Esophagus squamous epithelium (tissue), 5 donors: ENCODE measurements around the gene NFYA. TPM values are rescaled to one million over a fixed set of nuclear protein-coding genes. Genes with fewer than 3 reads are reported as not detected.

Experiments used
- DNase-seq: peaks from one replicate; lab custom pipeline; 2025; lab: John Stamatoyannopoulos, UW
- H3K27ac ChIP-seq, 4 donors: fragments of 200-600 bp; sonication (generic); one replicate each; pipeline ENCODE4 v1.5.1; 2016 to 2019; ENCODE audit warnings: mild to moderate bottlenecking in 1 of 4
- H3K27me3 ChIP-seq, 4 donors: fragments of 200-600 bp; sonication (generic); 1 replicate in 3 of 4; 2 replicates in 1 of 4; pipeline versions ENCODE4 v1.5.1 to v1.6.0; 2017 to 2021; ENCODE audit warnings: antibody characterized with exemption in 1 of 4
- H3K36me3 ChIP-seq, 3 donors: fragments of 200-600 bp; sonication (generic); one replicate each; pipeline ENCODE4 v1.5.1; 2016 to 2019
- H3K4me1 ChIP-seq, 3 donors: fragments of 200-600 bp; sonication (generic); one replicate each; pipeline ENCODE4 v1.5.1; 2017 to 2019
- H3K4me3 ChIP-seq, 4 donors: fragments of 200-600 bp; sonication (generic); 1 replicate in 3 of 4; 2 replicates in 1 of 4; pipeline ENCODE4 v1.5.1; 2016 to 2019; ENCODE audit warnings: mild to moderate bottlenecking in 2 of 4, moderate library complexity in 1 of 4
- H3K9me3 ChIP-seq, 3 donors: fragments of 200-600 bp; sonication (generic); one replicate each; pipeline ENCODE4 v1.5.1; 2016 to 2019
- CTCF ChIP-seq, 6 experiments: fragments of 450-650 bp in 4 of 6; fragments of 200-600 bp in 2 of 6; sonication (generic) in 2 of 6; IDR thresholded peaks; one replicate each; pipeline ENCODE4 v1.5.1; 2016 to 2019; ENCODE audit warnings: antibody characterized with exemption in 6 of 6, mild to moderate bottlenecking in 4 of 6, moderate library complexity in 4 of 6
- POLR2A ChIP-seq, 4 donors: fragments of 450-650 bp; IDR thresholded peaks; one replicate each; pipeline ENCODE4 v1.6.1; 2017; ENCODE audit warnings: antibody characterized with exemption in 4 of 4, mild to moderate bottlenecking in 4 of 4, moderate library complexity in 3 of 4
- WGBS, 2 donors: methylation state at CpG; one replicate each; pipeline ENCODE4 v1.1.5; 2018; 5-methylcytosine and 5-hydroxymethylcytosine counted together
- intact Hi-C: fragments of 100-400 bp; cut with DNase I; formaldehyde crosslinking; loops from one replicate; pipeline ENCODE4 v1.15.0; 2022
- total RNA-seq, 4 donors: library from RNA; depleted of rRNA; stranded (reverse); fragments of >200 nt; gene quantifications; one replicate each; pipeline ENCODE4 v1.1.0, GENCODE V29; 2016
- donor health status: DM: yes; HTN: yes; CAD: no.

Gene NFYA
- total RNA-seq, 4 donors from 2014 or later = 9.0 to 16.4 (median 14.0) TPM

GRCh38 chr6:41049521-41049920 lies 23.3 kb upstream of the NFYA start:
- intact Hi-C loops = no loop called here
- 33 to 56% methylated on average over 1 of the region's 1 CpG for WGBS, 2 donors
- Histone ChIP-seq H3K36me3 (no peaks in the 10 kb centered on the region), H3K4me1 (peaks cover 0 to 33% (median 10%) of the 10 kb centered on the region in 3 donors), H3K27me3 (no peaks in the 10 kb centered on the region), H3K4me3 (no peak overlapping the region), H3K27ac (no peak overlapping the region), H3K9me3 (no peaks in the 10 kb centered on the region)
- TF ChIP-seq POLR2A (IDR thresholded peaks at IDR 0.05) (no peak), CTCF (IDR thresholded peaks at IDR 0.05) (no peak)
- no peak for DNase-seq

DNA sequence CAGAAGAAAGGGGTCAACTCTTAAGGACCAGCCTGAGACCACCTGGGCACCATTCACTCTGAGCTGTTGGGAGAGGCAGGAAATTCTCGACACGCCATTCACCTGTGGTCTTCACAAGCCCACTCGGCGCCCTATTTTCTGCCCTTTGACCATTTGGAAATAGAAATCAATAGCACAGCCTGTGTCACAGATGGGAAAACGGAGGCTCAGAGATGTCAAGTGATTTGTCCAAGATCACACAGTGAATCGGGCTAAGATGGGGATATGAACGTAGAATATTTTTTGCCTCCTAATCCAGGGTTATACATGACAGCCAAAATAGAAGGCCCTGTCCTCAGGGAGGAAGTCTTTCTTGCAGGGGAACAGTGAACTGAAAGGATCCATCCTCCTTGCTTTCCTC lies 22.8 kb upstream of the NFYA start:
- H3K36me3 ChIP-seq = no peaks in the 10 kb centered on the region
- H3K4me3 ChIP-seq = no peak overlapping the region
- H3K27me3 ChIP-seq = no peaks in the 10 kb centered on the region
- TF ChIP-seq POLR2A (IDR thresholded peaks at IDR 0.05) (no peak), CTCF (IDR thresholded peaks at IDR 0.05) (no peak)
- peaks cover 0 to 33% (median 10%) of the 10 kb centered on the region in 3 donors for H3K4me1 ChIP-seq
- DNase-seq = no peak
- WGBS, 2 donors = 82 to 84% methylated on average over 5 to 7 of the region's 7 CpGs
- no peak overlapping the region for H3K27ac ChIP-seq
- intact Hi-C loops = no loop called here
- H3K9me3 ChIP-seq = no peaks in the 10 kb centered on the region

- no peak overlapping the region for H3K27ac ChIP-seq
- H3K27me3 ChIP-seq = no peaks in the 10 kb centered on the region
- H3K4me3 ChIP-seq = no peak overlapping the region
- WGBS, 2 donors = 81 to 82% methylated on average over 3 of the region's 3 CpGs
- H3K9me3 ChIP-seq = no peaks in the 10 kb centered on the region
- DNase-seq = no peak
- no peaks in the 10 kb centered on the region for H3K36me3 ChIP-seq
- intact Hi-C loops = no loop called here
- H3K4me1 ChIP-seq = peaks cover 0 to 33% (median 10%) of the 10 kb centered on the region in 3 donors
- TF ChIP-seq POLR2A (IDR thresholded peaks at IDR 0.05) = no peak
Observed at GRCh38 chr6:41050536-41050935, 22.2 kb upstream of the NFYA start.

- Histone ChIP-seq H3K27ac (no peak overlapping the region), H3K9me3 (no peaks in the 10 kb centered on the region), H3K27me3 (no peaks in the 10 kb centered on the region), H3K4me3 (no peak overlapping the region), H3K4me1 (peaks cover 0 to 33% (median 10%) of the 10 kb centered on the region in 3 donors), H3K36me3 (peaks cover 0 to 5% (median 0%) of the 10 kb centered on the region in 3 donors)
- TF ChIP-seq POLR2A (IDR thresholded peaks at IDR 0.05) (no peak), CTCF (IDR thresholded peaks at IDR 0.05) (no peak)
- 76 to 79% methylated on average over 5 of the region's 5 CpGs for WGBS, 2 donors
- DNase-seq = no peak
- intact Hi-C loops = no loop called here
Observed at GRCh38 chr6:41051873-41052272, 20.9 kb upstream of the NFYA start.

DNA sequence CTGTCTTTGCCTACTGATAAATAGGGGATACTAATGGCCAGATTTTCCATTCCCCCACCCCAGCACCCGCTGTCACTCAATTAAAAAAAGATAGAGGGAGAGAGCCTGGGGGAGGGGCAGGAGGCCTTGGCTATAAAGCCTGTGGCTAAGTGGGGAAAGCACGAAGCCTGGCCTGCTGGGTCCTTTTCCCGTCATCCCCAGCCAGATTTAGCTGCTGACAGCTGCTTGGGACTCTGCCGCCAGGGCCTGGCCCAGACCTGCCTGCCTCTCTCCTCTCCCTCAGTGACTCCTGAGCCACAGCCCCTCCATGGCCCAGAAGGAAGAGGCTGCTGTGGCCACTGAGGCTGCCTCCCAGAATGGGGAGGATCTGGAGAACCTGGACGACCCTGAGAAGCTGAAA lies 19.7 kb upstream of the NFYA start, which contains the start of gene APOBEC2:
Gene APOBEC2 (plus strand): TSS at position 162 of the 400 bp plus-strand sequence. CDS start 146 bp downstream, at position 308.
- no peak within 1 kb of the TSS for H3K27ac ChIP-seq
- peaks cover 0 to 33% (median 10%) of the 10 kb centered on the region in 3 donors for H3K4me1 ChIP-seq
- no peak for DNase-seq
- no peak within 1 kb of the TSS for H3K4me3 ChIP-seq
- TF ChIP-seq CTCF (IDR thresholded peaks at IDR 0.05) = no peak
- no peak for TF ChIP-seq POLR2A (IDR thresholded peaks at IDR 0.05)
- H3K27me3 ChIP-seq = no peaks in the 10 kb centered on the region
- peaks cover 0 to 5% (median 0%) of the 10 kb centered on the region in 3 donors for H3K36me3 ChIP-seq
- intact Hi-C loops = no loop called here
- H3K9me3 ChIP-seq = no peaks in the 10 kb centered on the region
- WGBS, 2 donors = 48 to 80% methylated on average over 1 to 4 of the region's 5 CpGs

DNA sequence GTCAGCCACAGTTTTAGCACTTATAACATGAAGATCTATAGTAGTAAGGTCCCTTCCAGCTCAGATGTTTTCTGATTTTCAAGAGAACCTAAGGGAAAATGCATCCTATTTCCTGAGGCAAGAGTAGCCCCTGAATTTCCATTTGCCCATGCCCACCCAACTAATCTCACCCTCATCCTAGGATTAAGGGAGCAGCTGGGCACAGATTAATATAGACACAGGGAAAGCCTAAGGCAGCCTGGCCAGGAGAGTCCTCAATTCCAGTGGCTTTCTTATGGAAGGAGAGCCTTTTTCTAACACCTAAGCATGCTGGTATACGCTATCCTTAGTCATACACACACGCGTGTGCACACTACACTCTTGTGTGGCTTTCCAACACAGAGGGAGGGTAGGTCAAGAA lies 18.3 kb upstream of the NFYA start:
- peaks cover 0 to 26% (median 19%) of the 10 kb centered on the region in 3 donors for H3K4me1 ChIP-seq
- peaks cover 0 to 5% (median 0%) of the 10 kb centered on the region in 3 donors for H3K36me3 ChIP-seq
- no peak for TF ChIP-seq CTCF (IDR thresholded peaks at IDR 0.05)
- no peak for TF ChIP-seq POLR2A (IDR thresholded peaks at IDR 0.05)
- no peak overlapping the region for H3K4me3 ChIP-seq
- H3K27me3 ChIP-seq = no peaks in the 10 kb centered on the region
- DNase-seq = no peak
- WGBS, 2 donors = 96 to 100% methylated on average over 3 of the region's 3 CpGs
- no peaks in the 10 kb centered on the region for H3K9me3 ChIP-seq
- H3K27ac ChIP-seq = no peak overlapping the region
- intact Hi-C loops = no loop called here
